Stimulated activated CD8-positive, alpha-beta memory T cell treated with anti-CD3 and anti-CD28 coated beads, Interleukin-12 subunit alpha, Interleukin-12 subunit beta, amount 100 ng/mL, for 24 hours (primary cell): ENCODE results near the gene FBL.
"Not testable (repeated sequence)": the region's sequence is repeated elsewhere in the genome, so short reads cannot be mapped to it uniquely, and the experiment has no call there.

ENCODE experiments used
- DNase-seq: peaks from one replicate; pipeline ENCODE4 v3.0.0-alpha.2; 2020; ENCODE audit errors: extremely low read depth

The FBL gene

DNA sequence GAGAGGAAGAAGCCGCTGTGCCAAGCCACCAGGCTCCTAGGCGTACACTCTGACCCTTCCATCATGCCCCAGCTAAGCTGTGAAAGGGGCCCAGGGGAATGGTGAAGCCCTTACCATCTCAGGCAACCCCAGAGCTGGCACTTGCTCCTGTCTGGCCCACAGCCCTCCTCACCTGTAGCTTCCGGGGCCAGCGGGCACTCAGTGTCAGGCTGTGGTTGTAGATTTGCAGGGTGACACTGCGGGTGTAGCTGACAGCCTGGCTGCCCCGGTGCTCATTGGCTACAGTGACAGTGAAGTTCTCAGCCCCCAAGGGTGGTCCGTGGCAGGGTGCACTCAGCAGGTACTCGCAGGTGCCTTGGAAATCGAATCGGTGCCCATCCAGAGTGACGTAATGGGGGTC is 30.3 kb upstream of the FBL start:
- DNase-seq: not testable (repeated sequence)

DNA sequence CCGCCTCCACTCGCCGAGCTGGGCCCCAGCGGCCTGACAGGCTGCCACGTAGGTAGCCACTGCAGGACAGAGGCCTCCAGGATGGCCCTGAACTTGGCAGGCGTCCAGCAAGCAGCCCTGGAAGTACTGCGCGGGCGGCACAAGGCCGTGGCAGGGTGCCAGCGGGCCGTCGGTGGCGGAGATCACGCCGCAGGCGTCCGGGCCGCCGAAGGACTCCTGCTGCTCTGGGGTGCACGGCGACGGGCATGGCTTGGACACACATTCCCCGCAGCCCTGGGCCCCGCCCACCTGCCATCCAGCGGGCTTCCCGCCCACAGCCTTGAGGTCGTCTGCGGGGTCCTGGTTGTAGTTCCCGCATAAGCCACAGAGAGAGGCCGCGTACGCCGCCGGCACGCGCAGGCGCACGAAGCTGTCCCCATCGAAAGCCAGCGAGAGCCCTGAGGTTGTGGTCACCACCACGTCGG is 29.3 kb upstream of the FBL start:
- DNase-seq: not testable (repeated sequence)

DNA sequence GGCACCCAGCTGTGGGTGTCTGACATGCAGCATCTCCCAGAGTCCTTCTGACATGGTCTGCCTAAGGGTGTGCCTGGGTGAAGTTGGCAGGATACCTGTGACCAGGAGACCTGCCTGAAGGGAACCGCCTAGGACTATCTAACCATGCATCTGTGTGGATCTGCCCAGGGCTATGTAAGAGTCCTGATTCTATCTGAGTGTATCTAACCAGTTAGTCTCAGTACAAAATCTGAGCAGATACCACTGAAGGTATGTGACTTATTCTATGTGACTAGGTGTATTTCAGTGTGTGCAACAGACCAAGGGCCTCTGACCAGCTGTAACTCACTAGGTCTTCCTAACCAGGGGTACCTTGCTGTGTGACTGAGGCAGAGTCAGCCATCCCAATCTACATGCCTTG is 28.2 kb upstream of the FBL start:
- no peak for DNase-seq

DNA sequence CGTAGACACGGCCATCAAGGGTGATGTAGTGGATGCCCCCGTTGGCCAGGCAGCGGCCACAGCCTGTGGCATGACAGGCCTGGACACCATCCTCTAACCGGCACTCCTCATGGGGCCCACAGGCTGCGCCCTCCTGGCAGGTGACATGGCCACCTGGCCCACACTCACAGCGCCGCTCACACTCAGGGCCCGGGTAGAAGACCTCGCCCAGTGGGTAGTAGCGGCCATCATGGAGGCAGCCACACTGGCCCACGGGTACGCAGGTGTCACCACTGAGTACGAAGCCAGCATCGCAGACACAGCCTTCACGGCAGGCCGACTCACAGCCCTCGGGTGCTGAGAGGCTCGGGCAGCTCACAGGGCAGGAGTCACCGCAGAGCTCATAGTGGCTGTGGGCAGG is 27.2 kb upstream of the FBL start:
- no peak for DNase-seq

DNA sequence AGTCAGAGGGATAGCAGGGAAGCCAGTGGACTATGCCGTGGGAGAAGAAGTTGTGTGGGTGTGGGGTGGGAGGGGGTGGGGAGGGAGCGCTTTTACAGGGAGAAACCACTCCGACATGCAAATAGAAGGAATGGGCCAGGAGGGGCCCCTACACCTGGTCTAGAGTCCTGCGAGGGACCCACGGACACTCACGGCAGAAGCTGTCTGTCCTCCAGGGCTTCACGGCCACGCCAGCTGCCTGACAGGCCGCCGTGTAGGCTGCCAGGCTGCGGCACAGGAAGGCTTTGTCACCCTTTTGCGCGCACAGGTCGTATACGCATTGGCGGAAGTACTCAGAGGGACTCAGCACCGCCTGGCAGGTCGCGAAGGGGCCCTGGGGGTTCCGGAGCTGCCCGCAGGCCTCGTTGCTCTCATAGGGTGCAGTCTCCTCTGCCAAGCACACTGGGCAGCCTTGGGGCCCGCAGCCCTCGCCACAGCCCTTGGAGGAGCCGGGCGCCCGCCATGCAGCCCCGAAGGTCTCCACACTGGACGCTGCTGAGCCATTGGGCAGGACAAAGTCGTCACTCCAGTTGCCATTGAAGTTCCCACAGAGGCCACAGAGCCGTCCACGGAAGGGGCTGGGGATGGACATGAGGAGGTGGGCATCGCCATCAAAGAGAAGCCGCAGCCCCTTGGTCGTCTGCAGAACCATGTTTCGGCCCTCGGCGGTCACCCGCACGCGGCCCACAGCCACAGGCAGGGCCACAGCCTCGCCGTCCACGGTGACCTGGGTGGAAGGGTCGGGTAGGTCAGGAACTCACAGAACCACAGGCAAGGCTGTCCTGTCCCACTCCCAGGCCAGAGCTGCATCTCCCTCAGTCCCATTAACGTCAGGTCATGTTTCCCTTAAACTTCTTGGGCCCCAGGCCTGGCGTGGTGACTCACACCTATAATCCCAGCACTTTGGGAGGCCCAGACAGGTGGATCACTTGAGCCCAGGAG is 26.0 kb upstream of the FBL start:
- DNase-seq: no peak

DNA sequence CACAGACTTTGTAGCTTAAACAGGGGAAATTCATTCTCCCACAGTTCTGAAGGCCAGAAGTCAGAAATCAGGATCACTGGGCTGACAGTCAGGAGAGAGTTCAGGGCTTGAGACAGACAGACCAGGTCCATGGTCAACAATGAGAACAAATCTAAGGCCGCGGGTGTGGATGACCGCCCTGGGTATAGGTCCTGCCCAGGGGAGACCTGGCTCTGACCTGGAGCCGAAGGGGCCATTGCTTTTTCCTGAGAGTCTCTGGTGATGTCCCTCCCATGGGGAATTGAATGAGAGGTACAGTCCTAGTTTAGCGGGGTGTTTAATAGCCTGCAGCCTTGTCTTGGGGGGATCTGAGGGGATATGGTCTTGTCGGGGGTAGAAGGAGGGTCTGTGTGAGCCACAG is 25.2 kb upstream of the FBL start:
- no peak for DNase-seq

DNA sequence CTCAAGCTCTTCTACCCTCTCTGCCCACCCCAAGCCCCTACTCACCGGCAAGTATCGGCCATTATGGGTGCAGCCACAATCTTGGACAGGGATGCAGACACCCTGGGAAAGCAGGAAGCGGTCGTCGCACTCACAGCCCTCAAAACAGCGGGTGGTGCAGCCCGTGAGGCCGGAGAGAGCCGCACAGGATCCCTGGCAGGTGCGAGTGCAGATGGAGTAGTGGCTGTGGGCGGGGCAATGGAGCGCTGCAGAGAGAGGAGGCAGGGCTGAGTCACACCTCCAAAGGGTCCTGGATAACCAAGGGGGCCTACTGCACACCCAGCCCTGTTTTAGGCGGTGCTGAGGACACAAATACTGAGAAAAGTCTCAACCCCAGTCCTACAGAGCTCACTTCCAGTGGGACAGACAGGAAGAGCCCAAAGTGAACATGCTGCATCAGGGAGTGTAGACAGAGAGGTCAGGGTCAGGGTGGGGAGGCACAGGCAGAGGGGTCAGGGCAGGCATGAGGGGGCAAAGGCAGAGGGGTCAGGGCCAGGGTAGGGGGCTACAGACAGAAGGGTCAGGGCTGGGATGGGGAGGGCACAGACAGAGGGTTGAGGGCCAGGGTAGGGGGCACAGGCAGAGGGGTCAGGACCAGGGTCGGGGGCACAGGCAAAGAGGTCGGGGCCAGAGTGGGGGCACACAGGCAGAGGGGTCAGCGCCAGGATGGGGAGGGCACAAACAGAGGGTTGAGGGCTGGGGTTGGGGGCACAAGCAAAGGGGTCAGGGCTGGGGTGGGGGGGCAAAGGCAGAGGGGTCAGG is 24.2 kb upstream of the FBL start:
- DNase-seq: no peak

DNA sequence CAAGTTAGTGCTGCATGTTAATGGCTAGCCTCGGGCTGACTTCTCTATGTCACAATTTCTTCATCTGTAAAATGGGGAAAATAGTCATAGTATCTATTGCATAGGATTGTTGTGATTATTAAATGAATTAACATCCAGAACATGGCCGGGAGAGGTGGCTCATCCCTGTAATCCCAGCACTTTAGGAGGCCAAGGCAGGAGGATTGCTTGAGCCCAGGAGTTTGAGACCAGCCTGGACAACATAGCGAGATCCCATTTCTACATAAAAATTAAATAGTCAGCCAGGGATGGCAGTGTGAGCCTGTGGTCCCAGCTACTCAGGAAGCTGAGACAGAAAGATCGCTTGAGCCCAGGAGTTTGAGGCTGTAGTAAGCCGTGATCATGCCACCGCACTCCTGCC is 21.8 kb upstream of the FBL start:
- DNase-seq: no peak

DNA sequence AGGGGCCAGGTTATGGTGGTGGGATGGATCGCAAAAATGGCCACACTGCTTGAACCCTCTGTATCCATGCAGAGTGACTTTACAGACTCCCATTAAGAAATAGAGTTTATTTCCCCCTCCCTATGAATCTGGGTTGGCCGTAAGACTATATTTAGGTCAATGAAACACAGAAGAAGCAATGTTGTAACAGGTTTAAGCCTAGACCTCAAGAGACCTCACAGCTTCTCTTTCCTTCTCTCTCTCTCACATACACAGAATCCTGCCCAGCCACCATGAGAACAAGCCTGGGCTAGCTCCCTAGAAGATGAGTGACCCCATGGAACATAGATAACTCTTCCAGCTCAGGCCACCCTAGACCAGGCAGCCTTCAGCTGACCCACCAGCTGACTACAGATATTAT is 21.0 kb upstream of the FBL start:
- no peak for DNase-seq

DNA sequence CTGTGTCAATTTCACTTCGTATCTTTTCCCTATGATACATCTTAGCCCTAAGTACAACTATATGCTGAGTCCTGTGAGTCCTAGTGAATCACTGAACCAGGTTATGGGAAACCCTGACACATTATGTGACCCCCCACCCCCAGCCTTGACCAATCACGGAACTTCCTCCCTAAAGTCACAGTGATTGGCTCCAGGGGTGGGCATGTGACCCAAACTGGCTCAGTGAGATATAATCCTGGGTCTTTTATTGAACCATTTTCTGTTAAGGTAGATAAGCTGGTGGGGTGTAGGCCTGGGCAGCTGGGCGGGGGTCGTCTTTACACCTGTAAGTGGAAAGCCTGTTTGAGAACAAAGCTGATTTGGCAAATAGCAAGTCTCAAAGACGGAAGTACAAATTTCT is 19.8 kb upstream of the FBL start:
- no peak for DNase-seq

DNA sequence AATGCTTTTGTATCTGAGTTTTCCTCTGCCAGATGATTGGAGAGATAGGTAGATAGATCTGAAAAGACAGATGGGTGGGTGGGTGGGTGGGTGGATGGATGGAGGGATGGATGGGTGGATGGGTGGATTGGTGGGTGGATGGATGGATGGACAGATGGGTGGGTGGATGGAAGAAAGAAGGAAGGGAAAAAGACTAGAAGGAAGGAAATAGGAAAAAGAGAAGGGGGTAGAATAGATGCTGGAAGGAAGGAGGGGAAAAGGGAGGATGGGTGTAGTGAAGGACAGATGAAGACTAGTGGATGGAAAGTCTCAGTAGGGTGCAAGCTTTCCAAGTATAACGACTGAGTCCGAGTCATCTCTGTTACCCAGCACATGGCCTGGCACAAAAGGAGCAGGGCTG is 19.0 kb upstream of the FBL start:
- DNase-seq: no peak

DNA sequence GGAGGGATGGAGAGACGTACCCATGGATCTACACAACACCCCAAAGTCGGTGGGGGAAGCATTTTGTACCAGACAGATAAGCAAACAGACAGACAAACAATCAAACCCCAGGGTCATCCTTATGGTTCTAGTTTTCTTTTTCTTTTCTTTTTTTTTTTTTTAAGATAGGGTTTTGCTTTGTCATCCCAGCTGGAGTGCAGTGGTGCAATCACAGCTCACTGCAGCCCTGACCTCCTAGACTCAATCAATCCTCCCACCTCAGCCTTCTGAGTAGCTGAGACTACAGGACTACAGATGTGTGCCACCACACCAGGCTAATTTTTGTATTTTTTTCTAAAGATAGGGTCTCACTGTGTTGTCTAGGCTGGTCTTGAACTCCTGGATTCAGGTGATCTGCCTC is 17.9 kb upstream of the FBL start:
- no peak for DNase-seq

DNA sequence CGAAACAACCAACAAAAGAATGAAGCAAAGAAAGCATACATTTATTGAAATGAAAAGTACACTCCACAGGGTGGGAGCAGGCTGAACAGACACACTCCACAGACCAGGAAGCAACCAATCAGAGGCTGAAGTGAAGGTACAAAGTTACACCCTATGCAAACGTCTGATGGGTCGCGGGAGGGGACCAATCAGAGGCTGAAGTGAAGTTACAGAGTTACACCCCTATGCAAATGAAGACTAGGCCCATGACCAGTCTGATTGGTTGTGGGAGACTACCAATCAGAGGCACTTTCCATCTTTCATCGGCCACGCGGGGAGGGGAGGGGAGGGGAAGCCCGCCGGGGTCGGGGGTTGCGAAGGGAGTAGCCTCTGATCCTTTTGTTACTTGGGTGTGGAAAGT is 12.4 kb upstream of the FBL start:
- DNase-seq: no peak

DNA sequence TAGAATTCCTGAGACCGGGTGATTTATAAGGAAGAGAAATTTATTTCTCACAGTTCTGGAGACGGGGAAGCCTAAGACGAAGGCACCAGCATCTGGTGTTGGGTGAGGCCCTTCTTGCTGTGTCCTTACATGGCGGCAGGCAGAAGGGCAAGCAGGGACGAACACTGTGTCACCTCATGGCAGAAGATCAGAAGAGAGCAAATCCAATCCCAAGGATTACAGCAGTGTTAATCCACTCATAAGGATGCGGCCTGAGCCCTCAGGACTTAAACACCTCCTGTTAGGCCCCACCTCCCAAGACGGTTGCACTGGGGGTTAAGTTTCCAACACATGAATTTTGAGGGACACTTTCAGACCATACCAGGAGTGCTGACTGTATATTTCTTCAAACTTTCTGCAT is 6.7 kb upstream of the FBL start:
- no peak for DNase-seq

DNA sequence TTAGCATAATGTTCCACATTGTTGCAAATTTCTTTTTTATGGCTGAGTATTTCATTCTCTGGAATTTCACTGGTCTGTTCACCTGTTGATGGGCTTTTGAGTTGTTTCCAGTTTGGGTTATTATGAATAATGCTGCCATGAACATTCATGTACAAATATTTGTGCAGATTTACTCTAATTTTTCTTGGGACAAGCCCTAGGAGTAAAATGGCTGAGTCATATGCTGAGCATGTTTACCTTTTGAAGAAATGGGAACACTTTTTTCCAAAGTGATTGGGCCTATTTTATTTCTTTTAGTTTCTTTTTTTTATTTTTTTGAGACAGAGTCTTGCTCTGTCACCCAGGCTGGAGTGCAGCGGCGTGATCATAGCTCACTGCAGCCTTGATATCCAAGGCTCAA is 4.7 kb upstream of the FBL start:
- DNase-seq: no peak

DNA sequence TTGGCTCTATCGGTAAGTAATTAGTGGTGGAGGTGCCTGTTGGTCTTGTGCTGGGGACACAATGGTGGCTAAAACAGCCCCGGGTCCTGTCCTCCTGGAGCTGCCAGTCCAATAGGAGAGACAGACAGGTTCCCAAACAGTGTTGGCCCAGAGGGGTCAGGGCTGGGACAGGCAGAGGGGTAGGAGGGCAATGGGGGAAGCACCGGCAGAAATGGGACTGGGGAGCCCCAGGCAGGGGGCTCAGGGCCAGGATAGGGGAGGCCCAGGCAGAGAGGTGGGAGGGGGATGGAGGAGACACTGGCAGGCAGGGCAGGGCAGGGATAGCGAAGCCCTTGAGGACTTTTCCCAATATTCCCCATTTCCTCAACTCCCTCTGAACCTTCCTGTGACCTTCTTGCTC is 2.2 kb upstream of the FBL start:
- DNase-seq: no peak

DNA sequence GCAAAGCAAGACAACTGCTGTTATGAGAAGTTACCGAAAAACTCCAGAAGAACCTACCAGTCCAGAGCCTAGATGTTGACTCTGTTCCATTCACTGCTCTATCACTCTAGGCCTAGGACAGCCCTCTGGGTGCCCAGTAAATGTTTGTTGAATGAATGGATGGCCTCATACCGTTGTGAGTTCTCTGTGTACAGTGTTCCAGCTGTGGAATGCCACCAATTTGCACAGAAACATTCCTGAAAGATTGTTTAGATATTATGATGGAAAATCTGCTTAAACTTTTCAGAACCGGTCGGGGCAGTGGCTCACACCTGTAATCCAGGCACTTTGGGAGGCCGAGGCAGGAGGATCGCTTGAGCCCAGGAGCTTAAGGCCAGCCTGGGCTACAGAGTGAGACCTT is 1.3 kb upstream of the FBL start:
- DNase-seq: no peak

DNA sequence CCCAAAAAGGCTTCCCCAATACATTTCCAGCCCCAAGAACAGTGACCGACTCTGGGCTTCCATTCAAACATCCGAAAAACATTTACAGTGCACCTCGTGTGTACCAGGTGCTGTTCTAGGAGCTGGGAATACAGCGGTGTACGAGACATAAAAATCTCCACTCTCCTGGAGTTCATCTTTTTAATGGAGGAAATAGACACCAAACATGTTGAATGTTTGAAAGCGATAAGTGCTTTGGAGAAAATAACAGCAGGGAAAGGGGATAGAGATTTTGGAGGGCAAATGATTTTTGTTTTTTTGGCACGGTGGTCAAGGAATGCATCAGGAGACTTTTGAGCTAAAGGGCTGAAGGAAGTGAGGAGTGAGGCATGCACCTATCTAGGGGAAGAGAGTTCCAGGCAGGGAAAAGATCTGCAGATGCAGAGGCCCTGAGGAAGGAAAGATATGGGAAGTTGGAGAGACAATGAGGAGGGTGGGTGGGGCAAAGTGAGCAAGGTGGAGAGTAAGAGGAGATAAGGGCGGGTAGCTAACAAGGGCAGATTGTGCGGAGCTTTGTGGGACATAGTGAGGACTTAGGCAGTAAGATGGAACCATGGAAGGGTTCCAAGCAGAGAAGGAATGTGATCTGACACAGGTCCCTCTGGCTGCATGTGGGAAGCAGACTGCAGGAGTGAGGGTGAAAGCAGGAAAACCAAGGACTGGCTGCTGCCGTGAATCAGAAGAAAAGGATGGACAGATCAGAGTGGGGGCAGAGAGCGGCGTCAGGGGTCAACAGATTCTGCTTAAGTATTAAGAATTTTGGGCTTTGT is 703 bp upstream of the FBL start:
- DNase-seq: no peak

DNA sequence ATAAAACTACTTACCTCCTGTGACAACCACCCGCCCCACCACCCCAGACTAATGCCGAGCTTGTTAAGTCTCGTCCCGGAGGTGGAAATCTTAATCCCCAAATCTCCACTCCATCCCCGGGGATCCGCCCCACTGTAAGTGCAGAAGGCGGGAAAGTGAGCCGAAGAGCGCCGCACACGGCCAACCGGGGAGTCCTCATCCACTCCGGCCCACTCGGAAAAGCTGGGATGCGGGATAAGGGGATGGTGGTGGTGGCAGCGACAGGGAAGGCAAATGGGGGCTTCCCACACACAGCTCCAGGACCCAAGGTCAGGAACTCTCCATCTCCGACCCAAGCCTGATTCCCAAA is 621 bp downstream of the FBL start:
- DNase-seq: no peak

DNA sequence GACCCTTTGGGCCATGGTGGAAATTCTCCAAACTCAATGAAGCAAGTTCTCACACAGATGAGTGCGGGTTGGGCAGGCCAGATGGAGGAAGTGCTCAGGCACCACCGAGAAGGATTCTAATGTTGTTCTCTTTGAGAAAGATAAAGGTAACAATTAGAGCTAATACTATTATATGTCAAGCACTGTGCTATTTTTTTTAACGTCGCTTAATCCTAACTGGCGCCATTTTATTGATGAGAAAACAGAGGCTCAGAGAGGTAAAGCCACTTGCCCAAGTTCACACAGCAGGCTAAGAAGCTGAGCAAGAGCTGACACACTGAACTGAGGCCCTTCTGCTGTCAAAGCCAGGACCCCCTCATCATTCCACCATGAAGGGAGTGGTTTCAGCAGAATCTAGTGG is 1.0 kb downstream of the FBL start:
- DNase-seq: no peak

DNA sequence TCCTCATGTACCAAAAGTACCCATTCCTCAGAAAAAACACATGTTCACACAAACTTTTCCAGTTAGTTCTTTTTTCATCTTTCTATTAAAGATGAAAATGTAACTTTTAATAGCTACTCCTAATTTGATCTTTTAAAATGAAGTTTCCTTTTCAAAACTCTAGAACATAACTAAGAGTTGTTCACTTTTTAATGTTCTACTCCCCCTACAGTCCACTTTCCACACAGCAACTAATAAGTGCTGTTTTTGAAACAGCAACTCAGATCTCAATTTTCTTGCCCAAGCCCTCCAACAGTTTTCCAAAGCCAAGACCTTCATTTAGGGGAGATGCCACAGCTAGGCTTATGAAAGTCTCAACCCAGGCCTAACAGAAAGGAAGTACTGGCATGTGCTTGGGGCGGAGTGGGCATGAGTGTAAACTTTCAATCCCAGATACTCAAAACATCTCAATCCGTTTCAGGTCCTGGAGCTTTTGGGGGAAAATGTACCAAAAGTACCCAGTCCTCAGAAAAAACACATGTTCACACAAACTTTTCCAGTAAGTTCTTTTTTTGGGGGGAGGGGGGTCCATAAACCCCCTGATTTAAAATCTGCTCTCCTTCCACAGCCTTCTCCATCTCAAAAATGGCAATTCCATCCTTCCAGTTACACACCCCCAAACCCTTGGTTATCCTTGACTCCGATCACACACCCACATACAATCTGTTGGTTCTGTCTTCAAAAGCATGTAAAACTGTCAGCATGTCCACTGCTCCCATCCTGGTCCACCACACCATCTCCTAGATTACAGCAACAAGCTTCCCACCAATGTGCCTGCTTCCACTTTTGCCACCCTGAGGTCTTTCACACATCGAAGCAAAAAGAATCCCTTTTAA is 2.0 kb downstream of the FBL start:
- DNase-seq: no peak
